Breast epithelium (tissue), 4 donors: Measurements from ENCODE around the gene MKRN2. TPM values are rescaled to one million over a fixed set of nuclear protein-coding genes. Genes with fewer than 3 reads are reported as not detected.

ENCODE experiments used
- DNase-seq, 2 donors: peaks; one replicate each; pipeline ENCODE4 v3.0.0-alpha.2; 2019; ENCODE audit warnings: low spot score in 2 of 2
- H3K27ac ChIP-seq, 2 donors: fragments of 200-600 bp; sonication (generic) in 1 of 2; one replicate each; pipeline ENCODE4 v1.5.1; 2016 to 2019; ENCODE audit warnings: mild to moderate bottlenecking in 1 of 2
- H3K27me3 ChIP-seq, 2 donors: fragments of 200-600 bp; sonication (generic) in 1 of 2; one replicate each; pipeline versions ENCODE4 v1.5.1 to v1.6.0; 2017 to 2019; ENCODE audit warnings: control low read depth in 1 of 2, mild to moderate bottlenecking in 1 of 2
- H3K36me3 ChIP-seq: fragments of 200-600 bp; one replicate; pipeline ENCODE4 v1.5.1; 2019
- H3K4me1 ChIP-seq, 2 donors: fragments of 200-600 bp; sonication (generic); one replicate each; pipeline ENCODE4 v1.5.1; 2016 to 2019; ENCODE audit warnings: control low read depth in 1 of 2
- H3K4me3 ChIP-seq, 3 donors: fragments of 200-600 bp; sonication (generic); 1 replicate in 2 of 3; 2 replicates in 1 of 3; pipeline ENCODE4 v1.5.1; 2016 to 2019; ENCODE audit warnings: mild to moderate bottlenecking in 3 of 3, moderate library complexity in 2 of 3
- H3K9me3 ChIP-seq, 2 donors: fragments of 200-600 bp; sonication (generic) in 1 of 2; one replicate each; pipeline ENCODE4 v1.5.1; 2016 to 2019; ENCODE audit warnings: control low read depth in 1 of 2
- CTCF ChIP-seq, 3 donors: fragments of 450-650 bp; IDR thresholded peaks; one replicate each; pipeline ENCODE4 v1.5.1; 2016 to 2017; ENCODE audit warnings: antibody characterized with exemption in 3 of 3, mild to moderate bottlenecking in 3 of 3, moderate library complexity in 3 of 3
- POLR2A ChIP-seq: fragments of 450-650 bp; IDR thresholded peaks from one replicate; pipeline ENCODE4 v1.6.1; 2016; ENCODE audit warnings: antibody characterized with exemption, mild to moderate bottlenecking, moderate library complexity
- POLR2AphosphoS5 ChIP-seq, 3 donors: sonication (generic); formaldehyde crosslinking; IDR thresholded peaks; one replicate each; pipeline ENCODE4 v1.6.1; 2017; ENCODE audit warnings: antibody characterized with exemption in 3 of 3
- intact Hi-C: fragments of 100-400 bp; cut with DNase I; formaldehyde crosslinking; loops from one replicate; pipeline ENCODE4 v1.15.1; 2023; ENCODE audit warnings: low total_unique reads
- total RNA-seq, 3 donors: library from RNA; depleted of rRNA; stranded (reverse); fragments of >200 nt; gene quantifications; one replicate each; pipeline ENCODE4 v1.1.0, GENCODE V29; 2016

The MKRN2 gene
- total RNA-seq, 3 donors from 2014 or later = 34.7 to 37.3 (median 36.1) TPM

- no peak overlapping the region for H3K27ac ChIP-seq
- peak overlapping the region; percentile 36 to 61 (median 48) for H3K4me3 ChIP-seq
- H3K4me1 ChIP-seq = peaks cover 0 to 7% of the 10 kb centered on the region in 2 donors
- H3K36me3 ChIP-seq = no peaks in the 10 kb centered on the region
- DNase-seq = no peak
- intact Hi-C loops = no loop called here
- TF ChIP-seq CTCF (IDR thresholded peaks at IDR 0.05) (no peak), POLR2AphosphoS5 (IDR thresholded peaks at IDR 0.05) (no peak), POLR2A (no peak)
- peaks cover 0 to 17% of the 10 kb centered on the region in 2 donors for H3K27me3 ChIP-seq
- no peaks in the 10 kb centered on the region for H3K9me3 ChIP-seq
These were observed 2.9 kb upstream of the MKRN2 start for GRCh38 chr3:12553921-12554391.

GRCh38 chr3:12556314-12556689 is 585 bp upstream of the MKRN2 start:
- peaks cover 0 to 7% of the 10 kb centered on the region in 2 donors for H3K4me1 ChIP-seq
- TF ChIP-seq POLR2A (no peak), POLR2AphosphoS5 (IDR thresholded peaks at IDR 0.05) (no peak), CTCF (IDR thresholded peaks at IDR 0.05) (no peak)
- H3K9me3 ChIP-seq = no peaks in the 10 kb centered on the region
- no peak for DNase-seq
- H3K27ac ChIP-seq = peak overlapping the region; percentile 91 to 93
- peak overlapping the region; percentile 77 to 84 (median 77) for H3K4me3 ChIP-seq
- H3K27me3 ChIP-seq = peaks cover 0 to 17% of the 10 kb centered on the region in 2 donors
- H3K36me3 ChIP-seq = no peaks in the 10 kb centered on the region
- intact Hi-C loops = loop anchor here (5.0 kb wide), 1 partner anchor 281 kb away; no protein-coding TSS in a partner anchor

- intact Hi-C loops = loop anchor here (5.0 kb wide), 1 partner anchor 280 kb away; no protein-coding TSS in a partner anchor
These were observed 700 bp downstream of the MKRN2 start for GRCh38 chr3:12557473-12558100.

GRCh38 chr3:12558706-12559105 is 1.8 kb downstream of the MKRN2 start:
- Histone ChIP-seq H3K27ac (no peak overlapping the region), H3K27me3 (peaks cover 0 to 7% of the 10 kb centered on the region in 2 donors), H3K4me3 (peak overlapping the region in 1 of 3 donors; percentile 77), H3K4me1 (peaks cover 0 to 7% of the 10 kb centered on the region in 2 donors), H3K36me3 (no peaks in the 10 kb centered on the region), H3K9me3 (no peaks in the 10 kb centered on the region)
- DNase-seq = no peak
- TF ChIP-seq POLR2A (no peak), POLR2AphosphoS5 (IDR thresholded peaks at IDR 0.05) (no peak), CTCF (IDR thresholded peaks at IDR 0.05) (no peak)
- intact Hi-C loops = loop anchor here (5.0 kb wide), 1 partner anchor 279 kb away; no protein-coding TSS in a partner anchor

More at GRCh38 chr3:12557473-12558100, 700 bp downstream of the MKRN2 start:
- Histone ChIP-seq H3K4me3 (peak overlapping the region; percentile 77 to 84 (median 77)), H3K27me3 (peaks cover 0 to 10% of the 10 kb centered on the region in 2 donors), H3K9me3 (no peaks in the 10 kb centered on the region), H3K27ac (peak overlapping the region; percentile 91 to 93), H3K4me1 (peaks cover 0 to 7% of the 10 kb centered on the region in 2 donors), H3K36me3 (no peaks in the 10 kb centered on the region)
- no peak for TF ChIP-seq POLR2A
- TF ChIP-seq POLR2AphosphoS5 (IDR thresholded peaks at IDR 0.05) = no peak
- TF ChIP-seq CTCF (IDR thresholded peaks at IDR 0.05) = no peak
- no peak for DNase-seq

GRCh38 chr3:12559520-12559919 is 2.6 kb downstream of the MKRN2 start:
- no peak overlapping the region for H3K27ac ChIP-seq
- H3K4me1 ChIP-seq = peaks cover 0 to 7% of the 10 kb centered on the region in 2 donors
- intact Hi-C loops = loop anchor here (5.0 kb wide), 1 partner anchor 278 kb away; no protein-coding TSS in a partner anchor
- TF ChIP-seq POLR2A (no peak), POLR2AphosphoS5 (IDR thresholded peaks at IDR 0.05) (no peak), CTCF (IDR thresholded peaks at IDR 0.05) (no peak)
- no peaks in the 10 kb centered on the region for H3K36me3 ChIP-seq
- no peaks in the 10 kb centered on the region for H3K9me3 ChIP-seq
- DNase-seq = no peak
- no peak overlapping the region for H3K4me3 ChIP-seq
- H3K27me3 ChIP-seq = no peaks in the 10 kb centered on the region
